Right lobe of liver (tissue), 4 donors: Measurements from ENCODE around the gene IFI27L1.

Experiments used
- POLR2A ChIP-seq: fragments of 450-650 bp; IDR thresholded peaks from one replicate; pipeline ENCODE4 v1.6.1; 2017; ENCODE audit warnings: antibody characterized with exemption, mild to moderate bottlenecking
- TF ChIP-seq, protein P1 (sequence below), 4 donors: fragments of 200-600 bp in 3 of 4; fragments of 450-650 bp in 1 of 4; IDR thresholded peaks; one replicate each; pipeline versions ENCODE4 v1.5.1 to v1.8.0; 2016 to 2022; ENCODE audit warnings: antibody characterized with exemption in 4 of 4, mild to moderate bottlenecking in 2 of 4
- donor health status: DM: no; HTN: no; CAD: no.
- donor health status: DM: no; HTN: no; CAD: no.
- donor health status: DM: no; HTN: yes; CAD: no.

DNA sequence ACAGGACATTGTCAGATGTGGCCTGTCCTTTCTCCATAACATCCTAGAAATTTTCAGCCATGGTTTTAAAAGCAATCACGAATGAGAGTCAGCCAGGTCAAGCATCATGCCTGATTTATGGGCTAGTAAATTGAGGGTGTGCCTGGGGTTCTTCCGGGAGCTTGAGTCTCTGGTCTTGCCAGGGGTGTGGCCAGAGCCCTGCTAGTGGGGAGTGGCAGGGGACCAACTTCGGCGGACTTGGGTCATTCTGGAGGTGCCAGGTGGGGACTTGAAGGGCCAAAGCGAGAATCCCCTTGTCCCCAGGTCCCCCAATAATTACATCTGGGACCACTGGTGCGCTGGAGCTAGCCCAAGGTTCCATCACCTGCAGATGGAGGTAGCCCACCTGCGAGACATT, 49.2 kb upstream of the IFI27L1 start:
- TF ChIP-seq, protein P1, sequence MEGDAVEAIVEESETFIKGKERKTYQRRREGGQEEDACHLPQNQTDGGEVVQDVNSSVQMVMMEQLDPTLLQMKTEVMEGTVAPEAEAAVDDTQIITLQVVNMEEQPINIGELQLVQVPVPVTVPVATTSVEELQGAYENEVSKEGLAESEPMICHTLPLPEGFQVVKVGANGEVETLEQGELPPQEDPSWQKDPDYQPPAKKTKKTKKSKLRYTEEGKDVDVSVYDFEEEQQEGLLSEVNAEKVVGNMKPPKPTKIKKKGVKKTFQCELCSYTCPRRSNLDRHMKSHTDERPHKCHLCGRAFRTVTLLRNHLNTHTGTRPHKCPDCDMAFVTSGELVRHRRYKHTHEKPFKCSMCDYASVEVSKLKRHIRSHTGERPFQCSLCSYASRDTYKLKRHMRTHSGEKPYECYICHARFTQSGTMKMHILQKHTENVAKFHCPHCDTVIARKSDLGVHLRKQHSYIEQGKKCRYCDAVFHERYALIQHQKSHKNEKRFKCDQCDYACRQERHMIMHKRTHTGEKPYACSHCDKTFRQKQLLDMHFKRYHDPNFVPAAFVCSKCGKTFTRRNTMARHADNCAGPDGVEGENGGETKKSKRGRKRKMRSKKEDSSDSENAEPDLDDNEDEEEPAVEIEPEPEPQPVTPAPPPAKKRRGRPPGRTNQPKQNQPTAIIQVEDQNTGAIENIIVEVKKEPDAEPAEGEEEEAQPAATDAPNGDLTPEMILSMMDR (IDR thresholded peaks at IDR 0.05): no peak
- no peak for TF ChIP-seq POLR2A
